GM10847 (cell line): Measurements from ENCODE around the gene PTOV1.

Source experiments
- POLR2A ChIP-seq: IDR thresholded peaks from 2 replicates; pipeline ENCODE4 v1.6.1; 2011; ENCODE audit not compliant: insufficient read length; ENCODE audit errors: extremely low read depth

Gene PTOV1

DNA sequence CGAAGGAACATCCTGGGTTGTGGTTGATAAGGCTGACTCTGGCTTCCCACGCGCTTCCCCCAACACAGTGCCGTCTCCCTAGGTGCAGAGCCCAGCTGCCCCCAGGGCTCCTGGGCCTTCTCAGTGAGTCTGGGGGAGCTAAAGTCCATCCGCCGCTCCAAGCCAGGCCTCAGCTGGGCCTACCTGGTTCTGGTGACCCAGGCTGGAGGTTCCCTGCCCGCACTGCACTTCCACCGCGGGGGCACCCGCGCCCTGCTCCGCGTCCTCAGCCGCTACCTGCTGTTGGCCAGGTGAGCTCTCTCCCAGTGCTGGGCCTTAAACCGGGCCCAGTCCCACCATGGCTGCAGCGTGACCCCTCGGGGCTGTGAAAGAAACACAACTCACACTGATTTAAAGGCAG is 30.2 kb downstream of the PTOV1 start:
- no peak for TF ChIP-seq POLR2A

DNA sequence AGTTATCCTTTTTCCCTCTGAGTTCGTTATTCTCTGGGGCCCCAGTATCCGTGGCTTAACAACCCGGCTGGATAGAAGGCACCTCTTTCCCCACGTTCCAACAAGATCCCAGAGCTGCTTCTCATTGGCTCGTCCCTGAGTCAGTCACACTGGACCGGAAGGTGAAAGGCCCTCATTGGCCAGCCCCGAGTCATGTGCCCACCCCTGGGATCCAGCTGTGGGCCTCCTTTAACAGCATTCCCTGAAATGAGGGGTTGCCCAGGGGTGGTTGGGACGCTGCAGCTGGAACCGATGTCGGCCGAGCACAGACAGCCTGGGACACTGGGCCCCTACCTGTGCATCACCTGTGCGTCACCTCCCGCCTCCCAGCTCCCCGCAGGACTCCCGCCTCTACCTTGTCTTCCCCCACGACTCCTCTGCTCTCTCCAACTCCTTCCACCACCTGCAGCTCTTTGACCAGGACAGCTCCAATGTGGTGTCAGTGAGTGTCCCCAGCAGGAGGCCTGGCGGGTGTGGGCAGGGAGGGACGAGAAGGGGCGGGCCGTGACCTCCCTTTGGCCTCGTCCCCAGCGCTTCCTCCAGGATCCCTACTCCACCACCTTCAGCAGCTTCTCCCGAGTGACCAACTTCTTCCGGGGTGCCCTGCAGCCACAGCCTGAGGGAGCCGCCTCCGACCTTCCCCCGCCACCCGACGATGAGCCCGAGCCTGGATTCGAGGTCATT is 30.9 kb downstream of the PTOV1 start:
- TF ChIP-seq POLR2A, result peak; percentile 6

DNA sequence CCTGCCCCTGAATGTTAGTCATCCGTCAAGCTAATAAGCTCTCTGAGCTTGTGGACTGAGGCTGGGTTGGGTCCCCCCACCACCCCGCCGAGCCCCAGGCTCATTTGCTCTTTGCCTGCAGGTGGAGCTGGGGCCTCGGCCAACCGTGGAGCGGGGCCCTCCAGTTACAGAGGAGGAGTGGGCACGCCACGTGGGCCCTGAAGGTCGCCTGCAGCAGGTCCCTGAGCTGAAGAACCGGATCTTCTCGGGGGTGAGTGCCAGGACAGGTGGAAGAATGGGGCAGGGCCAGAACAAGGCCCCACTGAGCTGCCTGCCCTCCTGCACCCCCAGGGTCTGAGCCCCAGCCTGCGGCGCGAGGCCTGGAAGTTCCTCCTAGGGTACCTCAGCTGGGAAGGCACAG is 31.7 kb downstream of the PTOV1 start:
- TF ChIP-seq POLR2A, result no peak

DNA sequence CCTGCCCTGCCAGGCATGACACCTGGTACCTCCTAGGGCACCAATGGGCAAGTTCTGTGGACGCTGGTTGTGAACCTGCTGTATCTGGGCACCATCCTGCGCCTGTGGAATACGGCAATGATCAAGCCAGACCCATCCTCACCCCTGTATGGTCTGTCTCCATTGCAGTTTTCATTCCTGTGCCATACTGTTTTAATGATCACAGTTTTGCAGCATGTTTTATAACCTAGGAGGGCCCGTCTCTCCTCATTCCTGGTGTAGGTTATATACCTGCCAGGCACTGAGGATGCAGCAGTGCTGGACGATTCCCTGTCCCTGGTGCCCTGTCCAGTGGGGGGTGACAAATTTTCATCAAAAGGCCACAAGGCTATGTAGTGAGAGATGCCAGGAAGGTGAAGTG is 32.1 kb downstream of the PTOV1 start:
- TF ChIP-seq POLR2A, result no peak

DNA sequence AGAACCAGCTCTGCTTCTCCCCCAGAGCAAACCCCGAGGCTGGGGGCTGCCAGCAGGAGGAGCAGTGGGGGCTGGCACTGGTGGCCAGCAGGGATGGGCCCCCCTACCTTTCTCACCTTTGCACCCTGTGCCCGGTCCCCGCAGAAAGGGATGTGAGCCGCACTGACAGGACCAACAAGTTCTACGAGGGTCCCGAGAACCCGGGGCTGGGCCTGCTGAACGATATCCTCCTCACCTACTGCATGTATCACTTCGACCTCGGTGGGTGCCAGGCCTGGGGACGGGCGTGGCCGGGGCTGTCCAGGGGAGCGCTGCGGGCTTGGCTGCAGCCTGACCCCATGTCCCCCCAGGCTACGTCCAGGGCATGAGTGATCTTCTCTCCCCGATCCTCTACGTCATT is 33.1 kb downstream of the PTOV1 start:
- no peak for TF ChIP-seq POLR2A

DNA sequence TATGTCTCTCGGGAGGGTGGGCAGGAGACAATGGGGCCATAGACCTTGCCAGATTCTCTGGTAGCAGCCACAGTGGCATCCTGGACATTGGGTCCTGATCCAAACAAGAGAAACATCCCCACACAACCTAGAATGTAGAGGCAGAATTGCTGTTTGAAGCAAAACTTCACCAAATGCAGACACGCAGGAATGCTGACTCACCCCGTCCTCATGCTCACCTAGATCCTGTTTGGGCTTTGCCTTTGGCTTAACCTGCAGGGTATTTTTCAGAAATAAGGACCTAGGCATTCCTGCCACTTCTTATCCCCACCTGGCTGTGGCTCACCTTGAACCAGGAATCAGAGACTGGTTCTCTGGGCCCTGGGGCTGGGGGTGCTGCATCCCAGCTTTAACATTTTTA is 33.8 kb downstream of the PTOV1 start:
- no peak for TF ChIP-seq POLR2A

DNA sequence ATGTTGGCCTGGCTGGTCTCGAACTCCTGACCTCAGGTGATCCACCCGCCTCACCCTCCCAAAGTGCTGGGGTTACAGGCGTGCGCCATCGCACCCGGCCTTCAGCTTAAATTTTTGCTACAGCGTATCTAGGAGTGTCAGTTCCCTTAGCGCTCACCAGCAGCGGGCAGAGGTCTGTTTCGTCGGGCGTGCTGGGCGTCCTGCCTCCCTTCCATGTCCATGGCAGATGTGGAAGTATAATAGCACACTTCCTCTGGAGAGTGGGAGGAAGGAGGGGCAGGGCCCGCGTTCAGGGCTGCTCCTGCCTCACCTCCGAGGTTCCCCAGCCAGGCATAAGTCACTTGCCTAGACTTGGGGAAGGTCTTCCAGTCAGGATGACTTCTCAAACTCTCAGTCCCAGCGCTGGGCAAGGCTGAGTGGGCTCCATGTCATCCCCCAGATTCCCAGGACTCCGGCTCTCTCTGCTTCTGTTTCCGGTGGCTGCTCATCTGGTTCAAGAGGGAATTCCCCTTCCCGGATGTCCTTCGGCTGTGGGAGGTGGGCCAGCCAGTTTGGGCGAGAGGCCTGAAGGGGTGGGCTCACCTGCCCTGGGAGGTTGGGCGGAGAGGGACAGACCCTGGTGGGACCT is 36.2 kb downstream of the PTOV1 start:
- TF ChIP-seq POLR2A, result no peak

DNA sequence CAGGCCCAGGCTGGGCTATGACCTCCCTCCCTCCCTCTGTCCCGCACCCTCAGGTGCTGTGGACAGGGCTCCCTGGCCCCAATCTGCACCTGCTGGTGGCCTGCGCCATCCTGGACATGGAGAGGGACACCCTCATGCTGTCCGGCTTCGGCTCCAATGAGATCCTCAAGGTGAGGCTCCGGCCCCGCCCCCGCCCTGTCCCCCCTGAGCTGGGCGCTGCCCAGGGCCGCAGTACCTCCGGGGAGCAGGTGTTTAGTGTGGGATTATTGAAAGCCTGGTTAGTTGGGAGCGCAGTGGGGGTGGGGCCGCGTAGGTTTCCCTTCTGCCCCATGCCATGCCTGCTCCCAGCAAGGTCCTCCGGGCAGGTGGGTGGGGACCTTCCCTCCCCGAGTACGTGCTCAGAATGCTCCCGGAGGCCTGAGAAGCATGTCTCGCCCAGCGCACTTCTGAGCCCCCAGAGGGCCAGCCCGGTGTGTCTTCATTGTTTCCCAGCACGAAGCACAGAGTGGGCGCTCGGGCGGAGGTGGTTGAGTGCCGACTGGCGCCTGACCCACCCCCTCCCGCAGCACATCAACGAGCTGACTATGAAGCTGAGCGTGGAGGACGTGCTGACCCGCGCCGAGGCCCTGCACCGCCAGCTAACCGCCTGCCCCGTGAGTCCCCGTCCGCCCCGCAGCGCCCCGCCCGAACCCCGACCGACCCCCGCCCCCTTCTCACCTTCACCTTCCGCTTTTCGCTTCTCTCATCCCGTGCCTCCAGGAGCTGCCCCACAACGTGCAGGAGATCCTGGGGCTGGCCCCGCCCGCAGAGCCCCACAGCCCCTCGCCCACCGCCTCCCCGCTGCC is 36.9 kb downstream of the PTOV1 start:
- TF ChIP-seq POLR2A, result no peak

DNA sequence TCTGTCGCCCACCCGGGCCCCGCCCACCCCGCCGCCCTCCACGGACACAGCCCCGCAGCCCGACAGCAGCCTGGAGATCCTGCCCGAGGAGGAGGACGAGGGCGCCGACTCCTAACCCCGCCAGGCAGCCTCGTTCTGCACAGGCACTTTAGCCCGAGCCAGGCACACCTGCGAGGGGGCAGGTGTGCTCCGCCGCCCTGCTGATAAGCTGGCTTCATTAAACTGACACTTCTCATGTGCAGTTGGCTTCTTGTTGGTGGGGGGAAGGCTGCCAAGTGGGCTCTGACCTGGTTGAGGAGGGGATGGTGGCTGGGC is 37.5 kb downstream of the PTOV1 start:
- no peak for TF ChIP-seq POLR2A

DNA sequence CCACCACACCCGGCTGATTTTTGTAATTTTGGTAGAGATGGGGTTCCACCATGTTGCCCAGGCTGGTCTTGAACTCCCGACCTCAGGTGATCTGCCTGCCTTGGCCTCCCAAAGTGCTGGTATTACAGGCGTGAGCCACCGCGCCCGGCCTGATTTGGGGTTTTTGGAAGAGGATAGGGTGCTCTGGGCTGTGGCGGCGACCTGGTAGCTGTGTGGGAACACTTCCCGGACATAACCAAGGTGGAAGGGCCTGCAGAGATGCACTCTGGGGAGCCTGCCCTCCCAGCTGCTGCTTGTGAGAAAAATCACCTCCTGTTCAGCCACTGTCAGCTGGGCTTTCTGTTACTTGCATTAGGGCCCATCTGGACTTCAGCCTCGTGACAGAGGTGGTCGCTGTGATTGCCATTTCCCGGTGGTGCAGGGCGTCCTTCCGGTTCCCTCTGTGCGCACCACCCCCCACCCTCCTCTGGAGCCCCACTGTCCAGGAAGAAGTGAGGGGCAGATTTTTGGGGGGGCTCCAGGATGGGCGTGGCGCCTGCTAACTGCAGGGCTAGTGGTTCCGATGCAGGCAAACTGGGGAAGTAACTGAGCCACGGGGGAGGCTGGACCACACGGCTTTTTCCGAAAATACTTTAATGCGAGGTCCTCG is 38.2 kb downstream of the PTOV1 start:
- TF ChIP-seq POLR2A, result no peak

DNA sequence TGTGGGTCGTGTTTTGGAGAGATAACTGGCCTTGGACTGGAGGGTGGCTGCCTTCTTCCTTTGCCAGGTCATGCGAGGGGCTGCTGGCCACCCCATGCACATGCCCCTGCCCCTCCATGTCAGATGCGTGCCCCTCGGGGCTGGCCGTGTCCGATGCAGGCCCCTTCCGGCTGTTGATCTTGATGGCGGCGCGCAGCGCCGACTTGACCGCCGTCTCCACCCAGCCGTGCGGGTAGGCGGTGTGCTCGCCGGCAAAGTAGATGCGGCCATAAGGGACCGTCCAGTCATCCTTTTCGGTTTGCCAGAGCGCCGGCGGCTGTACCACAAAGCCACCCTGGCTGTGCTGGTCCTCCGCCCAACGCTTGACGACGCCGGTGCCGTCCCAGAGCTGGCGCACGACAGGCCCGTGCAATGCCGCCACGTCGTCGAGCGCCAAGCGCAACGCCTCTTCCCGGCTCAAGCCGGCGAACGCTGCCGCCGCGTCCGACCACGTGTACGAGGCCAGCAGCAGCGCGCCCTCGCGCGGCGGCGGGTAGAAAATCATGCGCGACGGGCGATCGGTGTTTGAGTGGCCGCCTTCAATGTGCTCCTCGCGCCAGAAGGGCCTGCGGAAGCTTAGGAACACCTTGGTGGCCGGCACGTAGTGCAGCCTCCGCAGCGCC is 38.9 kb downstream of the PTOV1 start:
- no peak for TF ChIP-seq POLR2A

DNA sequence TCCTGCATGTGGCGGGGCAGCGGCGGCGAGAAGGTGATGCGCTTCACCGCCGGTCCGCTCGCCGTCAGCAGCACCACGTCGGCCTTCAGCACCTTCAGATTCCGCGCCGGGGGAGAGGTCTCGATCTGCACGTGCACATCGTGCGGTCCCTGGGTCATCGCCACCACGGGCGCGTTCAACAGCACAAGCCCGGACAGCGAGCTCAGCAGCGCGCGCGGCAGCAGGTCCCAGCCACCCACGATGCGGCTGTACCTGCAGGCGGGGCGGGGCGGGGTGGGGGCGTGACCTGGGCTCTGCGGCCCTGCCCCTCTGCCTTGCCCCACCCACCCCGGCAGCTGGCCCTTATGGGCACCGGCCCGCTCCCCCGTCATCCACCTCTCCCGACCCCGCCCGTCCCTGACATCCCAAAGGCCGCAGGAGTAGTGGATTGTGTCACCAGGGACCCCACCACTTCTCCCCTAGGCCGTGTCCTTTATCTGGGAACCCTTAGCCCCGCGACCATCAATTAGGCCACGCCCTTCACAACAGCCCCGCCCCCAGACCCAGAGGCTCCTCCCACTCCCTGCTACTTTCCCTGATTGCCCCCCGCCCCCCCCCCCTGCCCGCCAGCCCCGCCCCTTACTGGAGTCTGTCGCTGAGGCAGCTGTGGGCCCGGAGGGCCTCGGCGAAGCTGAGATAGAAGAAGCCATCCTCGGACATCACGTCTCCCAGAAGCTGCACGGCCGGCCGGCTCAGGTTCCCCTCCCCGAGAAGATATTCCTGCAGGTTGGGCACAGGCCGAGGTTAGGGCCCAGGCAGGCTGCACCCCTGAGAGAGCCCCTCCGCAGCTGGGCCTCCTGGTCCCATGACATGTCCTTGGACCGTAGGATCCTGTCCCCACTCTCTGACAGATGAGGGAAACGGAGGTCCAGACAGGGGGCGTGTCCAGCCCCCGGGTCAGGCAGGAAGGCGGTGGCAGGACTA is 39.7 kb downstream of the PTOV1 start:
- TF ChIP-seq POLR2A, result no peak

DNA sequence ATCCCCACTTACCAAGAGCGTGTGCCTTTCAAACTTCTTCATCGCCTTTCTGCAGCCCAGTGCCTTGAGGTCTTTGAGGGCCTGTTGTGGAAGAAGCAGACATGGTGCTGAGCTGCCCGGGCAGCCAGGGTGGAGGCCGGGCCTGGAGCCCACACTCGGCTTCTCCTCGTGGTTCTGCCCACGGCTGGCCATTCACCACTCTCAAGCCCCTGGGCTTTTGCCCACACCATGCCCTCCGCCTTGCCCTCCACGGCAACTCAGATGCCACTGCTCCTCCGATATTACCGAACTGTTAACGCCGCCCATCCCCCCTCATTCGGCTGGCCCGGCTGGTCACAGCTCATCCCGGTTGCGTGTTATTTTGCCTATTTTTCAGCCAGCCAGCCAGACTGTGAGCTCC is 40.4 kb downstream of the PTOV1 start:
- no peak for TF ChIP-seq POLR2A

DNA sequence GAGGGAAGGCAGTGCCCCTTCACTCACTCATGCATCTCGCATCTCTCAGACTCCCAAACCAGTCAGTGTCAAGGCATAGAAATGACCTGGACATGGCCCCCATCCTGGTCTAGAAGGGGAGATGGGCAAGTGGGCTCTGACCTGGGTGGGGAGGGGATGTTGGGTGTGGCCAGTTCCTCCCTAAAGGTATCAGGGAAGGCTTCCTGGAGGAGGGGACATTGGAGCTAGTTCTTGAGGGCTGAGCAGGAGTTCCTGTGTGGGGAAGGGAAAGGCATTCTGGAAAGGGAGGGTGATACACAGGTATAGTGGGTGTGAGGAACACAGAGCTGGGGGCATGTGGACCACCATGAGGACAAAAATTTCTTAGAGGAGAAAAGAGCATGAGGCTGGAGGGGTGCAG is 41.8 kb downstream of the PTOV1 start:
- TF ChIP-seq POLR2A, result no peak
